Stimulated activated CD8-positive, alpha-beta memory T cell treated with anti-CD3 and anti-CD28 coated beads, Interleukin-2, amount 100 ng/mL, for 1 hour (primary cell): Measurements from ENCODE around the gene INTS6L.
"Not testable (repeated sequence)": the region's sequence is repeated elsewhere in the genome, so short reads cannot be mapped to it uniquely, and the experiment has no call there.

Source experiments
- DNase-seq, 2 donors: peaks; one replicate each; pipeline ENCODE4 v3.0.0-alpha.2; 2020; ENCODE audit warnings: low read depth in 2 of 2

The INTS6L gene

GRCh38 chrX:135596495-135596894, 76.0 kb downstream of the INTS6L start:
- peak in 1 of 2 donors; percentile 5 for DNase-seq

GRCh38 chrX:135605906-135606305, 85.4 kb downstream of the INTS6L start:
- DNase-seq: no peak

- DNase-seq: not testable (repeated sequence)
These were observed 104.1 kb downstream of the INTS6L start for GRCh38 chrX:135624408-135625204.

GRCh38 chrX:135625995-135626394, 105.5 kb downstream of the INTS6L start:
- DNase-seq: no peak

- DNase-seq: no peak
These were observed 108.9 kb downstream of the INTS6L start for GRCh38 chrX:135629342-135629741.
